PC-3 (cell line): Measurements from ENCODE around the gene NFATC1.

Experiments used
- EZH2 ChIP-seq: fragments of 300-600 bp; sonication (generic); IDR thresholded peaks from one replicate; pipeline ENCODE4 v1.6.1; 2017; ENCODE audit warnings: antibody characterized with exemption, mild to moderate bottlenecking, low read length; ENCODE audit not compliant: unreplicated experiment
- EZH2phosphoT487 ChIP-seq: fragments of 300-600 bp; sonication (generic); IDR thresholded peaks from 2 replicates; pipeline ENCODE4 v1.6.1; 2018; ENCODE audit warnings: mild to moderate bottlenecking, antibody characterized with exemption, low read length, borderline replicate concordance
- TF ChIP-seq, protein P1 (sequence below): fragments of 300-600 bp; sonication (generic); conservative IDR thresholded peaks from 2 replicates; pipeline ENCODE4 v1.5.1; 2017; ENCODE audit warnings: antibody characterized with exemption, low read depth, mild to moderate bottlenecking, low read length

DNA sequence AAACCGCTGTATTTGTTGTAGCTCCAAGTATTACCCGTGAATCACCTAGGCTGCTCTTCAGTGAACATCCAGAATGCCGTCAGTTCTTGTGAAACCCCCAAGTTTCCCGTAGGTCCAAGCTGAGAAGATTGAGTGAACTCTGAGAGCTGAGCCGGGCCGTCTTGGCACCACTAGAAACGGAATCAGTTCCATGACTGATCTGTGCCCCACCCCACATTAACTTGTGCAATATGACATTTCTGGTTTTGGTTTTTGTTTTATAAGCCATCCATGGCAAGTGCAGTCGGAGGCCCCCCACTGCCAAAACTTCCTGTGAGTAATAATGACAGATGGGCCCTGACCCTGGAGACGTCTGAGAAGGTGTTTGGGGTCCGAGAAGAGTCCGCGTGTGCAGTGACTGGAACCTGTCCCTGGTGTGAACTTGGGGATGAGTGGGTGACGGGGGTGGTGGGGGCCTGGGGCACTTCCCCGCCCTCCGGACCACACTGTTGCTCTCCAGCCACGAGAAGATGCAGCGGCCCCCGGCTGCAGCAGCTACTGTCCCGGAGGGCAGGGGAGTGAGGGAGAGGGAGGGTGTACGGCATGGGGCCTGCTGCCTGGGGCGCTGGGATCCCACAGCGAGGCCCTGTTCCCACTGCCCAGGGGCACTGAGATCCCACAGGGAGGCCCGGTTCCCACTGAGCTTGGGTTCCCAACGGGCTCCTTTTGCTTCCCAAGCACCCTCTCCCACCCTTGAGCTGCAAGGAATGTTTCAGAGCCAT is 26.5 kb downstream of the NFATC1 start:
- TF ChIP-seq, protein P1, sequence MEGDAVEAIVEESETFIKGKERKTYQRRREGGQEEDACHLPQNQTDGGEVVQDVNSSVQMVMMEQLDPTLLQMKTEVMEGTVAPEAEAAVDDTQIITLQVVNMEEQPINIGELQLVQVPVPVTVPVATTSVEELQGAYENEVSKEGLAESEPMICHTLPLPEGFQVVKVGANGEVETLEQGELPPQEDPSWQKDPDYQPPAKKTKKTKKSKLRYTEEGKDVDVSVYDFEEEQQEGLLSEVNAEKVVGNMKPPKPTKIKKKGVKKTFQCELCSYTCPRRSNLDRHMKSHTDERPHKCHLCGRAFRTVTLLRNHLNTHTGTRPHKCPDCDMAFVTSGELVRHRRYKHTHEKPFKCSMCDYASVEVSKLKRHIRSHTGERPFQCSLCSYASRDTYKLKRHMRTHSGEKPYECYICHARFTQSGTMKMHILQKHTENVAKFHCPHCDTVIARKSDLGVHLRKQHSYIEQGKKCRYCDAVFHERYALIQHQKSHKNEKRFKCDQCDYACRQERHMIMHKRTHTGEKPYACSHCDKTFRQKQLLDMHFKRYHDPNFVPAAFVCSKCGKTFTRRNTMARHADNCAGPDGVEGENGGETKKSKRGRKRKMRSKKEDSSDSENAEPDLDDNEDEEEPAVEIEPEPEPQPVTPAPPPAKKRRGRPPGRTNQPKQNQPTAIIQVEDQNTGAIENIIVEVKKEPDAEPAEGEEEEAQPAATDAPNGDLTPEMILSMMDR: no peak
- TF ChIP-seq EZH2 (no peak), EZH2phosphoT487 (no peak)
